Measurements from ENCODE around the gene IP6K2.
A peak's percentile ranks its signal among the peaks of the same experiment; 100 is the strongest.

IP6K2 gene

GRCh38 chr3:48662753-48663488, 54.1 kb downstream of the IP6K2 start, which contains the start of gene CELSR3:
Gene CELSR3 (minus strand): TSS chr3:48662886. CDS start chr3:48662634, 252 bp downstream.
- DNase-seq: peak; percentile 70

GRCh38 chr3:48662145-48662752, 54.8 kb downstream of the IP6K2 start:
- DNase-seq: no peak

GRCh38 chr3:48661501-48662144, 55.4 kb downstream of the IP6K2 start:
- no peak for DNase-seq

GRCh38 chr3:48660800-48661400, 56.1 kb downstream of the IP6K2 start:
- DNase-seq: no peak

GRCh38 chr3:48656841-48657281, 60.2 kb downstream of the IP6K2 start:
- DNase-seq: no peak

GRCh38 chr3:48656061-48656840, 60.8 kb downstream of the IP6K2 start:
- DNase-seq: no peak

- no peak for DNase-seq
These were observed 61.4 kb downstream of the IP6K2 start for GRCh38 chr3:48655606-48656005.

GRCh38 chr3:48655063-48655462, 62.0 kb downstream of the IP6K2 start:
- DNase-seq: no peak

GRCh38 chr3:48652923-48653715, 63.9 kb downstream of the IP6K2 start:
- DNase-seq: no peak

- DNase-seq: no peak
These were observed 65.2 kb downstream of the IP6K2 start for GRCh38 chr3:48651771-48652170.

GRCh38 chr3:48650723-48651122, 66.3 kb downstream of the IP6K2 start:
- no peak for DNase-seq

GRCh38 chr3:48648188-48648850, 68.7 kb downstream of the IP6K2 start:
- no peak for DNase-seq

GRCh38 chr3:48647714-48648113, 69.3 kb downstream of the IP6K2 start:
- no peak for DNase-seq

- no peak for DNase-seq
These were observed 71.9 kb downstream of the IP6K2 start for GRCh38 chr3:48644898-48645760.

- DNase-seq: no peak
These were observed 74.4 kb downstream of the IP6K2 start for GRCh38 chr3:48642605-48643004.

- no peak for DNase-seq
These were observed 75.6 kb downstream of the IP6K2 start for GRCh38 chr3:48641396-48641795.

GRCh38 chr3:48639944-48640606, 76.9 kb downstream of the IP6K2 start:
- DNase-seq: no peak

Measured in DMS153 (cell line).